Stimulated activated CD8-positive, alpha-beta memory T cell treated with anti-CD3 and anti-CD28 coated beads, Interleukin-12 subunit alpha, Interleukin-12 subunit beta, amount 100 ng/mL, for 1 hour (primary cell): ENCODE results near the gene SYT1.

Experiments used
- DNase-seq: peaks from one replicate; pipeline ENCODE4 v3.0.0-alpha.2; 2020; ENCODE audit warnings: low read depth

SYT1 gene

GRCh38 chr12:79347866-79348265, 483.3 kb downstream of the SYT1 start:
- no peak for DNase-seq

DNA sequence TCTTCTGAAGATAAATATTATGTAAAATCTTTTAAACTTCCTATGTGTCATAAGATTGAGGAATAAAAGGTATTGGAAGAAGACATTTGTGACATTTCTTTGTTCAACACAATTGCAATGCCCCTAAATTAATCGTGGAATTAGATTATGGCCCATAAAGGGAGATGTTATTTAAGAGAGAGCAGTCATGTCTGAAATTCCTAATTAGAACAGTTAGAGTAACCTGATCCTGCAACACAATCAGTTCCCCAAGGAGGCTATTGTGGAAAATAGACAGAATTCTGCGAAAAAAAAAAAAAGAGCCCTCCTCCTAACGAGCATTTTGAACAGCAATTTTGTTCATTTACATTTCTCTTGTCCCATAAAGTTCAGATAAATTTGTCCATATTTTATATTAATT, 486.7 kb downstream of the SYT1 start:
- DNase-seq, result no peak

- DNase-seq, result no peak
These were observed 491.6 kb downstream of the SYT1 start for GRCh38 chr12:79356216-79356615.

- DNase-seq, result no peak
These were observed 492.5 kb downstream of the SYT1 start for GRCh38 chr12:79357048-79357447.

DNA sequence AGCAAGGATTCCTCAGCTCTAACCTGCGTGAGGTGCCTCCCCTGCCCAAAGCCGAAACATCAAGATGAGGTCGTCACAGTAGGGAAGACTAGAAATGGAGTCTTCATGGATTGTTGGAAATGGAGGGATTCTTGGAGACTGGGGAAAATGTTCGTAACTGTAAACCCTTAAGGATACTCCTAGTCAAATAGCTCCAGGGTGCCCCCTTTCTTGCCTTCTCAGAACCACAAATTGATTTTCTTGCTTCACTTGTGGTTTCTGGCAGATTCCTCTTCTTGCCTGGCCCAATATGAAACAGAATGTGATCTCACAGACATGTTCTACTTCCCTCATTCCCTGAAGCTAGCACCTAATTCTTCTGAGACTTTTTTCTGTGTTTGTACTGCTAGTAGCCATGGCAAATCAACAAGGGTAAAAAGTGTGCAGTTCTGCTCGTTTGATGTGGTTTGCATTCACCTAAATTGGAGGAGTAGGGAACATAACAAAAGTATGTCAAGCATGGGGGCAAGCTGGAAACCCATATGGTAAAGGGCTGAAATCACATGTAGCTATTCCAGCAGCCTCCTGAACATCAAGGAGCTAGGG, 494.2 kb downstream of the SYT1 start:
- no peak for DNase-seq

DNA sequence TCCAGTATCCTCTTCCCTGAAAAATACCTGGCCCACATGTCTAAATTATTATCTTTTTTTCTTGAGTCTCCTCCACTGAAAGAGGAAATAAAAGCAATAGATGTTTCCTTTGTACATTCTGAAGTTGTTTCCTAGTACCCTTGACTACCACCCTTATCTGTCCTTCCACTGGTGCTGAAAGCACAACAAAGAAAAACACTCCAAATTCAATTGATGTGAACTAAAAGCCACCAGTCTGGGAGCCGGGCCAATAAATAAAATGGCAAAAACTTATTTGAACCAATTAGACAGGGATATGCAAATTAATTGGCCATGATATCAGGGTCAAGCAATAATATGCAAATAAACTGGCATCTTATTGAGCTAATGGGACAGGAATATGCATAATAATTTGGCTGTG, 495.7 kb downstream of the SYT1 start:
- DNase-seq, result no peak

GRCh38 chr12:79360936-79361335, 496.4 kb downstream of the SYT1 start:
- DNase-seq, result no peak

DNA sequence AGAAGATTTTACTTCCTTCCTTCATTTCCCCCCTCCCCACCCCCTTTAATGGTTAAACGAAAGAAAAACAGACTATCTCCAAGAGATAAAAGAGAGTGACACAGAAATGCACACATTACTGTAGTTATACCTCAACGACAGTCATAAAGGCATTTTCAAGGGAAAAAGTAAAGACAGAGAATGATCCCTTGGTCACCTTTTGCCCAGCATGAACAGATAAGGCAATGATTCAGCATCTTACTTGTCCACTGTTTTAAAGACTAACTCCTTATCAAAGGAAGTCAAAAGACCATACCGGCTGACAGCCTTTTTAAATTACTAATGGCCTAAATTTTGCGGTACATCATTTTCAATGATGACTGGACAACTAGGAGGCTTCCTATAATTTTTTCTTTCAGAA, 499.6 kb downstream of the SYT1 start:
- no peak for DNase-seq

- no peak for DNase-seq
These were observed 501.8 kb downstream of the SYT1 start for GRCh38 chr12:79366374-79366773.

- DNase-seq, result no peak
These were observed 502.5 kb downstream of the SYT1 start for GRCh38 chr12:79367032-79367589.

DNA sequence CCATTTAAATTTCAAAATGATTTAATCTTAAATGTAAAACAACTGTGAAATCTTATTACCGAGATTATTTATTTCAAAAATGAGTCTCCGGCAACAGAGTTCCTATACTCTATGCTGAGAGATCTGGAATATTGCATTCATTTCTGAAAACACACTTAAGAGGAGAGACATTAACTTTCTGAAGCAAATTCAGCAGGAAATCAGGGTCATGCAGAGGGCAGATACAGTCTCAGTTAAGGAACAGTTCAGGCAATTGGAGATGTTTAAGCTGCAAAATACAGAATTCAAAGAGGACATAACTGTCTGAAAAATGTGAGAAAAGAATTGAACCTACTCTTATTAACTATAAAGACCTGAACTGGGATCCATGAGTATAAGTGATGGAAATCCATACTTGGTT, 505.4 kb downstream of the SYT1 start:
- no peak for DNase-seq

GRCh38 chr12:79371226-79371625, 506.7 kb downstream of the SYT1 start:
- no peak for DNase-seq

DNA sequence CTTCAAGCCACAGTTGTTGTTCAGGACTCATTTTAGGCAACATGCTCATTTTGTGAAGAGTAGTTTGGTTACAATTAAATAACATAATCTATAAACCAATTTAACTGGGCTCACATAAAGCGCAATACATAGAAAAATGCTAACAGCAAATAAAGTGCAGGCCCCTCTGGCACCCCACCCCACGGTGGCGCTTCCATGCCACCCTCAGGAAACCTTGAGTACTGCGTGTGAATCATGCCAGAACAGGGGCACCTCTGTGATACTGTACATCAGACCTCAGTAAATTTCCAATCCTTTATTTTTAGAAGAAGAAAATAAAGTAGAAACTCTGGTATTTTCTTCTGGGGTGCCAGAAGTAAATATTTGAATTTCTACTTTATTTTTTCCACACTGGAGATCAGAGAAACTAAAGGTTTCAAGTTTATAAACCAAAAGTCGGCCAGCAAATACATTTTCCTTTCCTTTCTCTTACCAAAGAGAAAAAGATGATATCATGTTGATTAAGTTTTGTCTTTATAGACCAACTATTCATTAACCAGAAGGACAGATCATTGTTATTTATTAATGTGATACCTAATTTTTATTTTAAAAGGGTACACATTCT, 509.4 kb downstream of the SYT1 start:
- DNase-seq, result no peak

DNA sequence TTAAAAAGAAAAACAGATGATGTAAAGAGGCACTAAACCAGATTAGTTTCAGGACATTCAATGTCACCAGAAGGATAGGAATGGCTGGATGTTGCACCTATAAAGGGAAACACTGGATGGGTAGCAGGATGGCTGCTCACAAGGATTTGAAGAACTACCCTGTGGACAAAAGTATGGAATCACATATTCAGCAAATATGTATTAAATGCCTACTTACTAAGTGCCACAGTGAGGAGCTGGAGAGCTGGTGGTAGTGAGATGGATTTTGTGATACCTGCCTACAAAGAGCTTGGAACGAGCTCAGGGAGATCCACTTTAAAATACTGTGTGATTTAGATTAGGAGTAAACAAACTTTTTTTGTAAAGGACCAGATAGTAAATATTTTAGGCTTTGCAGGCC, 510.0 kb downstream of the SYT1 start:
- DNase-seq, result no peak

DNA sequence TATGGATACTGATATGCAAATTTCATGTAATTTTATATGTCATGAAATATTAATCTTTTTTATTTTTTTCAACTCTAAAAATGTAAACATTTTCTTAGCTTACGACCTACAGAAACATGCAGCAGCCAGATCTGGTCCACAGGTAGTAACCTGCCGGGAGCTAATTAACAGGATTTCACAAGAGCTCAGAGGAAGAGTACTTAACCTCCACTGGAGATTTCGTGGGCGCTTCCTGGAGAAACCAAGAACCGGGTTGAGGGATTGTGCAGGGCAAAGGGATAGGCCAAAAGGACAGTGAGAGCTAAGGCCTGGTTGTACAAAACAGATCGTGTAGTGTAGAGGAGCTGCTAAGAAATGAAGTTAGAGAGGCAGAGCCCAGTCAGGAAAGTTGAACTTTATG, 510.5 kb downstream of the SYT1 start:
- DNase-seq, result no peak

DNA sequence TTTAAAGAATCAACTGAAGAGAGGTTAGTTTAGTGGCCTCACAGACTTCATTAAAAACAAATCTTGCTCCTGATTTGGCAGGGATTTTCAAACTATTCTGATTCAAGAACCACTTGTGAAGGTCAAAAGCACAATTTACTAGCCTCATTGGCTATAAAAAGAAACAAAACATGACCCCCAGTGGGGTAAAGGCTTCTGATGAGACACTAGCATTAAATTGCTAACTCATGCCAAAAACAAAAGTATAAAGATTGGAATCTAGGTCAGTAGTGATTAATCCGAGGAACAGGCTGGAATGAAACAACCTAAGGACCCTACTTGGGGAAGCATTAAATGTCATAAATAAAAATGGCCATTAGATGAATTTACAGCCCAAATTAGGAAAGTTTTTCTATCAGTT, 513.9 kb downstream of the SYT1 start:
- no peak for DNase-seq

DNA sequence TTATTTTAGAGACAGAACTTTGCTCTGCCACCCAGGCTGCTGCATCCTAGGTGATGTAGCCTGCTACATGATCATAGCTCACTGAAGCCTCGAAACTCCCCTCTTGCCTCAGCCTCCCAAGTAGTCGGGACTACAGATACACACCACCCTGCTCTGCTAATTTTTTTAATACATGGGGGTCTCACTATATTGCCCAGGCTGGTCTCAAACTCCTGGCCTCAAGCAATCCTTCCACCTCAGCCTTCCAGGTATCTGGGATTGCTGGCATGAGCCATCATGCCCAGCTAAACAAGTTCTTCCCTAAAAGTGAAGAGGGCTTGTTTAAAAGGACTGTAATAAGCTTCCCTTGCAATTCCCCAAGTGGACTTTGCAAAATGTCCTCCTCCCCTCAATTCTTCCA, 515.8 kb downstream of the SYT1 start:
- DNase-seq, result no peak

DNA sequence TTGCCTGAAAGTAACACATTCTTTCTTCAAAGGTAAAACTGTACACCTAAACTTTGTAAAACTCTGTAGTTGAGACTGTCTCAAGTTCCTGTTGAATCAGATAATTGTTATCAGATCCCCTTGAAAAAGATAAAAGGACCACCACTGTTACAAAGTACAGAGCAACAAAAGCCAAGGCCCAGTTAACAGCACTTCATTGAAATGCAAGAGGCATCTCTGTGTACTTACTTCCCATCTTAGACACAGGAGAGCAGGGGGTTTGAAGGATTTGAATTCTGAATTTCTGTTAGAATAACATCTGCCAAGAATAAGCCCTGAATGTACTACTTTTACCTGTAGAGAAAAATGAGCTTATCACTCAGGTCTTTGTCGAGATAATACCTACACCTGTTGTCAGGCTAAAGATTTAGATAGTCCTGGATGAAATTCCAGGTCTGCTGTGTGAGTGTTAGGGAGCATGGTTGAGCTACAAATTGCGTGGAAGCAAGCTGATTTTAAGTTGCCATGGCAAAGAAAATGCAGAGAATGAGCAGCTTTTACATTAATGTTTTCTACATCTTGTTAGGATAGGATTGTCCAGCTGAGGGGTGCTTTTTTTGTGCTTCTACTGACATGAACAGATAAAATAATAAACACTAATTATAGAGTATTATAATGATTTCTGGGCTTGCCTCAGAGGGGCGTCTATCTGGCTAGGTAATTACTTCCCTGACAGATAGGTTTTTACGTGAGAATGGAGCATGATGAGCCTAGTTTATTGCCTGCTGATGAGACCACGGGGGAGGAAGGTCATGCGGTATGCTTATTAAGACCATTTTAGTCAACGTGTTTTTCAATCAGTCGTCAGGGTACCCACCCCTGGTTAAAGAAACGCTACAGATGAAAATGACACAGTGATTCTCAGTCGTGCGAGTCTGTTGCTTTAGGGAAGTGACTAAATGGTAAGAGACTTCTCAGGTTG, 517.0 kb downstream of the SYT1 start:
- no peak for DNase-seq

DNA sequence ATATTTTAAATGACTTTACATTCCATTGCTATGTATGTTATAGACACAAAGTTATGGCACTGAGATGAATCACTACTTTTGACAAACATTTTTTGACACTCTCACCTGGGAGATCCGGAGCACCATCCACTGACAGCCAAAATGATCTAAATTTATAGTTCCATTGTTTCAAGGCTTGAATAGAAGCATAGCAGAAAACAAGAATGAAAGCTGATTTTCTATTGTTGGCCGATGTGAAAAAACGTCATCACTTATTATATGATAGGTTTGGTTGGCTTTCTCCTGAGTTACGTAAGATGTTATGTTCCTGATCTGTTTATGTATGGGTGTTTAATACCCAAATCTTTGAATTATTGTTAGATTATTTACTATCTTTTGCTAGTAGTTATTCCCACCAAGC, 520.0 kb downstream of the SYT1 start:
- no peak for DNase-seq

DNA sequence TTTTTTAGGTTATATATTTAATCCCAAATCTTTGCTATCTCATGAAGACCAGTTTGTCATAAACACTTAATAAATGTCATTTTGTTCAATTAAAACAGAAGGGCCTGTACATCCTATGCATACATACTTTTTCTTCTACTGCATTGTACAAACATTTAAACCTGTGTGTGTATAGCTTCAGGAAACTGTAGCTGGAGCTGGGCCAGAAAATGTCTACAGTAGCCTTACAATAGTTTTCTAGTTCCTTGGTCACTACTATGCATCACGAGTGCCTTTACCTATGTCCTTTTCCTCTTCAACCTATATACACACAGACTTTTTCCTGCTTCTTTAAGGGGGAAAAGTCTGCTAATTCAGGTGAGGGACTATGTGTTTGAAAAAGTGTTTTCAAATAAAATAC, 523.4 kb downstream of the SYT1 start:
- no peak for DNase-seq

GRCh38 chr12:79393842-79394241, 529.3 kb downstream of the SYT1 start:
- no peak for DNase-seq

DNA sequence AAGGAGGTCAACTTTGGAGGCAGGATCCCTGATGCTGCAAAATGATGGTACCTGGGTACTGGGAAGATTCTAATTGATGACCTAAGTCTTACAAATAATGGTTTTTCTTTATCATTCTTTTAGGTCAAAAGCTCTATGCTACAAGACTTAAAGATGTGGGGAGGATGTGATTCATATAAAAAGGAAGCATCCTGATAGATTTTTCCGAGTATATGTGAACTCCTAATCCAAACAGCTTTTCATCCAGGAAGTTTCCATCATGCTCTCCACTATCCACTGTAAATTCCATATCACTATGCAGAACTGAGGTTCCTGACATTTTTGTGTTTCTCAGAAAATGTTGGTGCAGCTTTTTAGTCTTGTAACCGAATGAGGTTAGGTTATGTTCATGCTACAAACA, 533.0 kb downstream of the SYT1 start:
- no peak for DNase-seq

- DNase-seq, result no peak
These were observed 535.9 kb downstream of the SYT1 start for GRCh38 chr12:79400481-79400880.
